H9 (cell line): ENCODE results near the gene PROCA1. TPM values are rescaled to one million over a fixed set of nuclear protein-coding genes. Genes with fewer than 3 reads are reported as not detected.

ENCODE experiments used
- DNase-seq: peaks from one replicate; pipeline ENCODE4 v3.0.0-alpha.2; 2017
- H2AFZ ChIP-seq: one replicate; pipeline ENCODE4 v1.6.1; 2013; ENCODE audit warnings: mild to moderate bottlenecking, low read length, control low read depth, moderate library complexity
- H2AK5ac ChIP-seq: 2 replicates; pipeline ENCODE4 v1.6.1; 2013; ENCODE audit warnings: low read length, control low read depth, mixed read lengths; ENCODE audit not compliant: insufficient read length
- H2BK120ac ChIP-seq: one replicate; pipeline ENCODE4 v1.6.1; 2013; ENCODE audit warnings: low read depth, mild to moderate bottlenecking, low read length, control low read depth, inconsistent platforms; ENCODE audit not compliant: poor library complexity, severe bottlenecking
- H2BK12ac ChIP-seq: 2 replicates; pipeline ENCODE4 v1.6.1; 2013; ENCODE audit warnings: low read length, control low read depth, mixed read lengths, low read depth; ENCODE audit not compliant: insufficient read length
- H2BK15ac ChIP-seq: 2 replicates; pipeline ENCODE4 v1.6.1; 2013; ENCODE audit warnings: low read depth, low read length, control low read depth
- H2BK20ac ChIP-seq: one replicate; pipeline ENCODE4 v1.6.1; 2013; ENCODE audit warnings: low read depth, mild to moderate bottlenecking, low read length, control low read depth, inconsistent platforms; ENCODE audit not compliant: poor library complexity, severe bottlenecking
- H2BK5ac ChIP-seq: 2 replicates; pipeline ENCODE4 v1.6.1; 2013; ENCODE audit warnings: low read length, control low read depth, mixed read lengths; ENCODE audit not compliant: insufficient read length
- H3K14ac ChIP-seq: 2 replicates; pipeline ENCODE4 v1.6.1; 2013; ENCODE audit warnings: low read length, control low read depth; ENCODE audit not compliant: insufficient read depth
- H3K18ac ChIP-seq: 2 replicates; pipeline ENCODE4 v1.6.1; 2013; ENCODE audit warnings: low read depth, mild to moderate bottlenecking, mixed read lengths, low read length, control low read depth; ENCODE audit not compliant: insufficient read length
- H3K23ac ChIP-seq: 2 replicates; pipeline ENCODE4 v1.6.1; 2013; ENCODE audit warnings: low read length, control low read depth, mixed read lengths, low read depth; ENCODE audit not compliant: insufficient read length
- H3K23me2 ChIP-seq: 2 replicates; pipeline ENCODE4 v1.6.1; 2013; ENCODE audit warnings: low read depth, mild to moderate bottlenecking, mixed read lengths, low read length, control low read depth; ENCODE audit not compliant: insufficient read length, poor library complexity, severe bottlenecking
- H3K27ac ChIP-seq: 2 replicates; pipeline ENCODE4 v1.5.1; 2013; ENCODE audit warnings: low read length, control low read depth, mixed read lengths, low read depth; ENCODE audit not compliant: insufficient read length
- H3K27me3 ChIP-seq: 2 replicates; pipeline ENCODE4 v1.6.1; 2013; ENCODE audit warnings: low read length, control low read depth, inconsistent platforms; ENCODE audit not compliant: insufficient read depth
- H3K4ac ChIP-seq: 2 replicates; pipeline ENCODE4 v1.6.1; 2013; ENCODE audit warnings: low read depth, mild to moderate bottlenecking, control low read depth, inconsistent platforms, low read length, moderate library complexity
- H3K4me1 ChIP-seq: 2 replicates; pipeline ENCODE4 v1.6.1; 2013; ENCODE audit warnings: low read length, control low read depth, inconsistent platforms; ENCODE audit not compliant: insufficient read depth
- H3K4me2 ChIP-seq: 2 replicates; pipeline ENCODE4 v1.6.1; 2013; ENCODE audit warnings: low read length, control low read depth, mixed read lengths; ENCODE audit not compliant: insufficient read length, insufficient read depth
- H3K56ac ChIP-seq: 2 replicates; pipeline ENCODE4 v1.6.1; 2013; ENCODE audit warnings: low read depth, mild to moderate bottlenecking, mixed read lengths, low read length, control low read depth; ENCODE audit not compliant: insufficient read length
- H3K79me1 ChIP-seq: 2 replicates; pipeline ENCODE4 v1.6.1; 2013; ENCODE audit warnings: low read depth, mild to moderate bottlenecking, moderate library complexity, low read length, control low read depth, inconsistent platforms; ENCODE audit not compliant: insufficient read depth, poor library complexity, severe bottlenecking
- H3K79me2 ChIP-seq: 2 replicates; pipeline ENCODE4 v1.6.1; 2013; ENCODE audit warnings: low read length, control low read depth, inconsistent platforms; ENCODE audit not compliant: insufficient read depth
- H3K9ac ChIP-seq: 2 replicates; pipeline ENCODE4 v1.6.1; 2013; ENCODE audit warnings: low read length, control low read depth, mixed read lengths; ENCODE audit not compliant: insufficient read length; ENCODE audit errors: extremely low read depth
- H3K9me3 ChIP-seq: one replicate; pipeline ENCODE4 v1.6.1; 2013; ENCODE audit warnings: low read depth, low read length, inconsistent platforms; ENCODE audit not compliant: control insufficient read depth
- H3T11ph ChIP-seq: one replicate; pipeline ENCODE4 v1.6.1; 2013; ENCODE audit warnings: mild to moderate bottlenecking, low read length, control low read depth, inconsistent platforms
- H4K20me1 ChIP-seq: one replicate; pipeline ENCODE4 v1.6.1; 2013; ENCODE audit not compliant: control insufficient read depth, insufficient read length, insufficient read depth
- H4K5ac ChIP-seq: 2 replicates; pipeline ENCODE4 v1.6.1; 2013; ENCODE audit warnings: low read depth, mild to moderate bottlenecking, mixed read lengths, low read length, control low read depth; ENCODE audit not compliant: insufficient read length
- H4K8ac ChIP-seq: replicated peaks from 2 replicates; pipeline ENCODE4 v1.6.1; 2013; ENCODE audit warnings: low read length, control low read depth, mixed read lengths, low read depth; ENCODE audit not compliant: insufficient read length
- H4K91ac ChIP-seq: 2 replicates; pipeline ENCODE4 v1.6.1; 2013; ENCODE audit warnings: low read depth, mild to moderate bottlenecking, moderate library complexity, mixed read lengths, low read length, control low read depth; ENCODE audit not compliant: insufficient read length
- H3K27ac Mint-ChIP-seq, 3 experiments: 2 replicates in 2 of 3; 3 replicates in 1 of 3; pipeline ENCODE4 v1.8.0; 2020 to 2021; ENCODE audit warnings: mixed read lengths in 3 of 3, mild to moderate bottlenecking in 1 of 3, moderate library complexity in 1 of 3
- H3K27me3 Mint-ChIP-seq: 2 replicates; pipeline ENCODE4 v1.8.0; 2021; ENCODE audit warnings: low read depth, mild to moderate bottlenecking, moderate library complexity, mixed read lengths
- H3K36me3 Mint-ChIP-seq, 3 experiments: 2 replicates in 2 of 3; 3 replicates in 1 of 3; pipeline ENCODE4 v1.8.0; 2020 to 2021; ENCODE audit warnings: low read depth in 3 of 3, mixed read lengths in 3 of 3; ENCODE audit not compliant: insufficient read depth in 1 of 3
- H3K4me1 Mint-ChIP-seq, 2 experiments: 2 replicates each; pipeline ENCODE4 v1.8.0; 2020; ENCODE audit warnings: mixed read lengths in 2 of 2
- H3K4me3 Mint-ChIP-seq, 2 experiments: 2 replicates in 1 of 2; 3 replicates in 1 of 2; pipeline ENCODE4 v1.8.0; 2020 to 2021; ENCODE audit warnings: mild to moderate bottlenecking in 2 of 2, mixed read lengths in 2 of 2, moderate library complexity in 1 of 2
- H3K9me3 Mint-ChIP-seq, 2 experiments: 2 replicates in 1 of 2; 3 replicates in 1 of 2; pipeline ENCODE4 v1.8.0; 2020; ENCODE audit warnings: mild to moderate bottlenecking in 2 of 2, mixed read lengths in 2 of 2, moderate library complexity in 1 of 2
- WGBS: extraction: QIAGEN DNeasy Blood & Tissue Kit; methylation state at CpG from one replicate; pipeline ENCODE4 v1.1.7; 2013; ENCODE audit warnings: missing lambda C conversion rate, low lambda C conversion rate, mixed read lengths; ENCODE audit not compliant: insufficient read length; ENCODE audit errors: extremely low coverage; 5-methylcytosine and 5-hydroxymethylcytosine counted together
- total RNA-seq: library from RNA; stranded (reverse); gene quantifications from 2 replicates; pipeline ENCODE4 v1.2.1, GENCODE V29; 2021
- TF ChIP-seq, protein P1 (sequence below): fragments of 200-600 bp; sonication (generic); conservative IDR thresholded peaks from 3 replicates; pipeline ENCODE4 v1.8.0; 2021; ENCODE audit warnings: antibody characterized with exemption, mild to moderate bottlenecking

PROCA1 gene
- total RNA-seq, 1 experiment from 2014 or later = 15.0 TPM

DNA sequence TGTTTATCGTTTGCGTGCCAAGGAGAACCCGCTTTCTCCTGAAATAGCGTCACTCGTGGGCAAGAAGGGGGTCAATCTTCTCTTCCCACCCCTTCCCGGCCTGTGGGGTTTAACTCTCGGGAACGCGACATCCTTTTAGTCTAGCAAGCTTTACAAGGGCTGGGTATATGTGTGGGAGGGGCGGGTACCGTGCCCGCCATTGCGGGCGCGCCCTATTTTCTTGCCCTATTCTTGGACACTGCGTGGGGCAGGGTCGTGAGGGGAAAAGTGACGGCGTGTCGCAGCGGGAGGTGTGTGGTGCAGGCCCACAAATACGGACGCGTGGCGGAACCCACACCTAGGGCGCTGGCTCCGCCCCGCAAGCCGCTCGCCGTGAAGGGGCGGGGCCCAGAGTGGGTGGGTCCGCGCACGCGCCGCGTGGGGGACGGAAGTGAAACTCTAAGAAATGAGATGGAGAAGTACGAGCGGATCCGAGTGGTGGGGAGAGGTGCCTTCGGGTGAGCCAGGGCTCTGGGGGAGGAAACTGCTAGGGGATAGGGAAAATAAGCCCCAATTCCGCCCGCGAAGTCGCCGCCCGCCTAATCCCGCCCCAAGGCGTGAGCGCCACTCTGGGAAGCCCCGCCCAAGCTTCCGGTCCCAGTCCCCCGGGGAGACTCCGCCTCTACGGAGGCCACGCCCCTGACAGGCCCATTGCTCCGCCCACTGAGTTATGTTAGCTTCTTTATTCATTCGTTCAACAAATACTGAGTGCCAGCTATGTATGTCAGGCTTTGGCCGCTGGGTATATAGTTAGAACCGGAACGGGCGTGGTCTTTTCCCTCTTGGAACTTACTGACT is 16.9 kb upstream of the PROCA1 start, which contains the start of gene NEK8:
Gene NEK8, plus strand, starts transcription at position 425 of the 837 bp plus-strand sequence. Its CDS starts 26 bp downstream, at position 451.
- Histone ChIP-seq H3K4ac (no peak within 1 kb of the TSS), H4K5ac (no peak within 1 kb of the TSS), H3K9ac (peak within 1 kb of the TSS; percentile 52), H3K27ac (peak within 1 kb of the TSS; percentile 92), H3K23ac (no peak within 1 kb of the TSS), H2BK120ac (no peak within 1 kb of the TSS), H2BK12ac (no peak within 1 kb of the TSS), H3T11ph (no peak within 1 kb of the TSS), H3K79me2 (no peaks in the 10 kb centered on the region), H3K56ac (no peak within 1 kb of the TSS), H3K79me1 (no peaks in the 10 kb centered on the region), H4K20me1 (no peaks in the 10 kb centered on the region), H4K91ac (no peak within 1 kb of the TSS), H3K9me3 (no peaks in the 10 kb centered on the region), H2BK5ac (no peak within 1 kb of the TSS), H2AFZ (no peak within 1 kb of the TSS), H3K4me1 (no peaks in the 10 kb centered on the region), H2AK5ac (no peak within 1 kb of the TSS), H4K8ac (no peak within 1 kb of the TSS), H3K4me2 (peak within 1 kb of the TSS; percentile 78), H2BK15ac (no peak within 1 kb of the TSS), H3K27me3 (no peaks in the 10 kb centered on the region), H3K23me2 (peaks cover 20% of the 10 kb centered on the region), H3K18ac (peak within 1 kb of the TSS; percentile 49), H2BK20ac (no peak within 1 kb of the TSS), H3K14ac (peak within 1 kb of the TSS; percentile 82; the same call in 1 of the 2 replicates)
- DNase-seq = peak; percentile 94
- TF ChIP-seq, protein P1, sequence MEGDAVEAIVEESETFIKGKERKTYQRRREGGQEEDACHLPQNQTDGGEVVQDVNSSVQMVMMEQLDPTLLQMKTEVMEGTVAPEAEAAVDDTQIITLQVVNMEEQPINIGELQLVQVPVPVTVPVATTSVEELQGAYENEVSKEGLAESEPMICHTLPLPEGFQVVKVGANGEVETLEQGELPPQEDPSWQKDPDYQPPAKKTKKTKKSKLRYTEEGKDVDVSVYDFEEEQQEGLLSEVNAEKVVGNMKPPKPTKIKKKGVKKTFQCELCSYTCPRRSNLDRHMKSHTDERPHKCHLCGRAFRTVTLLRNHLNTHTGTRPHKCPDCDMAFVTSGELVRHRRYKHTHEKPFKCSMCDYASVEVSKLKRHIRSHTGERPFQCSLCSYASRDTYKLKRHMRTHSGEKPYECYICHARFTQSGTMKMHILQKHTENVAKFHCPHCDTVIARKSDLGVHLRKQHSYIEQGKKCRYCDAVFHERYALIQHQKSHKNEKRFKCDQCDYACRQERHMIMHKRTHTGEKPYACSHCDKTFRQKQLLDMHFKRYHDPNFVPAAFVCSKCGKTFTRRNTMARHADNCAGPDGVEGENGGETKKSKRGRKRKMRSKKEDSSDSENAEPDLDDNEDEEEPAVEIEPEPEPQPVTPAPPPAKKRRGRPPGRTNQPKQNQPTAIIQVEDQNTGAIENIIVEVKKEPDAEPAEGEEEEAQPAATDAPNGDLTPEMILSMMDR = no peak
- Mint-ChIP-seq H3K27ac (peak within 1 kb of the TSS; percentile 98 to 99 (median 99)), H3K4me3 (peak within 1 kb of the TSS; percentile 95 to 96), H3K27me3 (no peaks in the 10 kb centered on the region; the same call in 1 of the 2 replicates), H3K9me3 (no peaks in the 10 kb centered on the region; a peak in 2 of 5 replicates), H3K36me3 (peaks cover 9 to 17% (median 11%) of the 10 kb centered on the region in 3 experiments; a peak in 6 of 7 replicates), H3K4me1 (peaks cover 20 to 22% of the 10 kb centered on the region in 2 experiments)
- WGBS = no CpG with 5 or more reads among the region's 64 CpGs
